Sigmoid colon (tissue), 7 donors: ENCODE results near the gene AK8. TPM values are rescaled to one million over a fixed set of nuclear protein-coding genes. Genes with fewer than 3 reads are reported as not detected.

ENCODE experiments used
- DNase-seq: peaks from one replicate; pipeline ENCODE4 v3.0.0-alpha.2; 2019
- H3K27ac ChIP-seq, 4 donors: fragments of 200-600 bp; sonication (generic); one replicate each; pipeline ENCODE4 v1.5.1; 2016 to 2019; ENCODE audit warnings: mild to moderate bottlenecking in 1 of 4
- H3K27me3 ChIP-seq, 3 donors: fragments of 200-600 bp; sonication (generic); one replicate each; pipeline ENCODE4 v1.5.1; 2019; ENCODE audit warnings: mild to moderate bottlenecking in 1 of 3
- H3K36me3 ChIP-seq, 4 donors: fragments of 200-600 bp; sonication (generic); one replicate each; pipeline ENCODE4 v1.5.1; 2016 to 2019
- H3K4me1 ChIP-seq, 4 donors: fragments of 200-600 bp; sonication (generic); one replicate each; pipeline ENCODE4 v1.5.1; 2017 to 2019
- H3K4me3 ChIP-seq, 4 donors: fragments of 200-600 bp; sonication (generic); one replicate each; pipeline ENCODE4 v1.5.1; 2017 to 2019; ENCODE audit warnings: mild to moderate bottlenecking in 2 of 4, moderate library complexity in 1 of 4
- H3K9me3 ChIP-seq, 4 donors: fragments of 200-600 bp in 3 of 4; sonication (generic) in 3 of 4; one replicate each; pipeline versions ENCODE4 v1.5.1 to v1.6.1; 2013 to 2019
- EP300 ChIP-seq, 4 donors: sonication (generic); formaldehyde crosslinking; IDR thresholded peaks; one replicate each; pipeline ENCODE4 v1.6.1; 2017; ENCODE audit warnings: antibody characterized with exemption in 4 of 4
- POLR2A ChIP-seq, 2 donors: fragments of 450-650 bp; IDR thresholded peaks; one replicate each; pipeline ENCODE4 v1.6.1; 2016; ENCODE audit warnings: antibody characterized with exemption in 2 of 2, mild to moderate bottlenecking in 2 of 2, moderate library complexity in 2 of 2
- POLR2AphosphoS5 ChIP-seq, 4 donors: sonication (generic); formaldehyde crosslinking; IDR thresholded peaks; one replicate each; pipeline ENCODE4 v1.6.1; 2017; ENCODE audit warnings: antibody characterized with exemption in 4 of 4
- WGBS, 2 donors: extraction: QIAGEN DNeasy Blood & Tissue Kit; methylation state at CpG; one replicate each; pipeline ENCODE4 v1.1.7; 2013; 5-methylcytosine and 5-hydroxymethylcytosine counted together
- intact Hi-C: fragments of 100-400 bp; cut with DNase I; formaldehyde crosslinking; loops from one replicate; pipeline ENCODE4 v1.15.1; 2023
- polyA plus RNA-seq, 3 donors: library from polyadenylated mRNA; stranded (reverse); fragments of 200-250 nt; gene quantifications; one replicate each; pipeline ENCODE4 v1.2.3, GENCODE V29; 2013
- total RNA-seq, 4 donors: library from RNA; depleted of rRNA; stranded (reverse); fragments of >200 nt; gene quantifications; one replicate each; pipeline ENCODE4 v1.1.0, GENCODE V29; 2016
- TF ChIP-seq, protein P1 (sequence below), 4 experiments: fragments of 450-650 bp in 3 of 4; fragments of 200-600 bp in 1 of 4; IDR thresholded peaks; one replicate each; pipeline ENCODE4 v1.5.1; 2016 to 2019; ENCODE audit warnings: antibody characterized with exemption in 4 of 4, mild to moderate bottlenecking in 3 of 4, moderate library complexity in 2 of 4
- donor health status: healthy with polysubstance abuse.
- donor health status: Bipolar disorder and iron deficiency.
- donor health status: healthy.

Gene AK8
- total and polyA plus RNA-seq, 7 donors: 0.25 to 1.2 (median 0.59) TPM; not detected in 3

- Histone ChIP-seq H3K4me1 (no peaks in the 10 kb centered on the region), H3K4me3 (no peak overlapping the region), H3K36me3 (no peaks in the 10 kb centered on the region), H3K27me3 (peaks cover 5 to 58% (median 38%) of the 10 kb centered on the region in 3 donors), H3K9me3 (no peaks in the 10 kb centered on the region), H3K27ac (no peak overlapping the region)
- TF ChIP-seq EP300 (IDR thresholded peaks at IDR 0.05): no peak
- no peak for TF ChIP-seq POLR2AphosphoS5 (IDR thresholded peaks at IDR 0.05)
- no peak for TF ChIP-seq POLR2A (IDR thresholded peaks at IDR 0.05)
- TF ChIP-seq, protein P1, sequence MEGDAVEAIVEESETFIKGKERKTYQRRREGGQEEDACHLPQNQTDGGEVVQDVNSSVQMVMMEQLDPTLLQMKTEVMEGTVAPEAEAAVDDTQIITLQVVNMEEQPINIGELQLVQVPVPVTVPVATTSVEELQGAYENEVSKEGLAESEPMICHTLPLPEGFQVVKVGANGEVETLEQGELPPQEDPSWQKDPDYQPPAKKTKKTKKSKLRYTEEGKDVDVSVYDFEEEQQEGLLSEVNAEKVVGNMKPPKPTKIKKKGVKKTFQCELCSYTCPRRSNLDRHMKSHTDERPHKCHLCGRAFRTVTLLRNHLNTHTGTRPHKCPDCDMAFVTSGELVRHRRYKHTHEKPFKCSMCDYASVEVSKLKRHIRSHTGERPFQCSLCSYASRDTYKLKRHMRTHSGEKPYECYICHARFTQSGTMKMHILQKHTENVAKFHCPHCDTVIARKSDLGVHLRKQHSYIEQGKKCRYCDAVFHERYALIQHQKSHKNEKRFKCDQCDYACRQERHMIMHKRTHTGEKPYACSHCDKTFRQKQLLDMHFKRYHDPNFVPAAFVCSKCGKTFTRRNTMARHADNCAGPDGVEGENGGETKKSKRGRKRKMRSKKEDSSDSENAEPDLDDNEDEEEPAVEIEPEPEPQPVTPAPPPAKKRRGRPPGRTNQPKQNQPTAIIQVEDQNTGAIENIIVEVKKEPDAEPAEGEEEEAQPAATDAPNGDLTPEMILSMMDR (IDR thresholded peaks at IDR 0.05): no peak
- DNase-seq: no peak
- intact Hi-C loops: no loop called here
- WGBS, 2 donors: 49 to 61% methylated on average over 13 of the region's 13 CpGs
These were observed 134.1 kb downstream of the AK8 start for GRCh38 chr9:132743931-132744479.

GRCh38 chr9:132742821-132743311 is 135.2 kb downstream of the AK8 start:
- WGBS, 2 donors: 61 to 75% methylated on average over 17 of the region's 17 CpGs
- Histone ChIP-seq H3K36me3 (no peaks in the 10 kb centered on the region), H3K4me3 (no peak overlapping the region), H3K27me3 (peaks cover 5 to 58% (median 38%) of the 10 kb centered on the region in 3 donors), H3K27ac (no peak overlapping the region), H3K4me1 (no peaks in the 10 kb centered on the region), H3K9me3 (no peaks in the 10 kb centered on the region)
- no peak for DNase-seq
- intact Hi-C loops: no loop called here
- TF ChIP-seq, protein P1 (IDR thresholded peaks at IDR 0.05): no peak
- TF ChIP-seq POLR2AphosphoS5 (IDR thresholded peaks at IDR 0.05) (no peak), EP300 (IDR thresholded peaks at IDR 0.05) (no peak), POLR2A (IDR thresholded peaks at IDR 0.05) (no peak)

DNA sequence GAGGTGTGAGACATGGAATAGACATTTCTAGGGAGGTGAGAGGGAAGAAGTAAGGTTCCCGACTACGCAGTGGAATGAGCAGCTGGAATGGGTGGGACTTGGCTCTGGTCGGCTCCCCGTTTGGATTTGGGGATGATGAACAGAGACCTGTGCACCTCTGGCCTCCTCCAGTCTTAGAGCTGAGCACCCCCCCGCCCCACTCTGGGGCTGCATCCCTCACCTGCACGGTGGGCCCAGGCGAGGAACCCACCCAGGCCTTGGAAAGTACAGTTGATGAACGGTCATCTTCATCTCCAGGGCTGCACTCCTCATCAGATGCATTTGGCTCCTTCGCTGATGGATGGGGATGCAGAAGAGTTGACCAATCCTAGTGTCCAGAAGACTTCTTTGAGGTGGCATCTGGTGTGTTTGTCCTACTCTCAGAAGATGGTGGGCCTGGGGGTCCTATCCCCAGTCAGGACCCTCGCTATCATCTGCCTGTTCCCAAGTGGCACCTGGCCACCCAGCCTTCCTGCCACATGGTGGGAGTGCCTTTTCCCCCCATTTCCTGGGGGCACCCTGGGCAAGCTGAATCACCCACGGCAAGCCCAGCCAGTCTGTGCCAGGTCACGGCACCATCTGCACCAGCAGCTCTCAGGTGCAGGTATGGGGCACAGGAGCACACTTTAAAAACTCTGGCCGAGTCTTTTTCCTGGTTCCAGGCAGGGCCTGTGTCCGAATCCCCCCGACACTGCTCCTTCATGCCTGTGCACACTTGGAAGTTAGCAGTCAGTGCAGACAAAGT is 137.4 kb downstream of the AK8 start:
- WGBS, 2 donors: 92% methylated on average over 15 of the region's 15 CpGs
- DNase-seq: peak; percentile 44
- Histone ChIP-seq H3K36me3 (no peaks in the 10 kb centered on the region), H3K9me3 (no peaks in the 10 kb centered on the region), H3K27ac (no peak overlapping the region), H3K4me3 (no peak overlapping the region), H3K4me1 (no peaks in the 10 kb centered on the region), H3K27me3 (peaks cover 5 to 58% (median 38%) of the 10 kb centered on the region in 3 donors)
- intact Hi-C loops: no loop called here
- no peak for TF ChIP-seq EP300 (IDR thresholded peaks at IDR 0.05)
- TF ChIP-seq POLR2A (IDR thresholded peaks at IDR 0.05): no peak
- no peak for TF ChIP-seq POLR2AphosphoS5 (IDR thresholded peaks at IDR 0.05)
- TF ChIP-seq, protein P1 (IDR thresholded peaks at IDR 0.05): no peak

GRCh38 chr9:132739710-132740310 is 138.3 kb downstream of the AK8 start:
- no peak overlapping the region for H3K27ac ChIP-seq

More at GRCh38 chr9:132739710-132740310, 138.3 kb downstream of the AK8 start:
- DNase-seq: peak; percentile 40
- Histone ChIP-seq H3K4me3 (no peak overlapping the region), H3K9me3 (no peaks in the 10 kb centered on the region), H3K36me3 (no peaks in the 10 kb centered on the region), H3K27me3 (peaks cover 5 to 49% (median 33%) of the 10 kb centered on the region in 3 donors), H3K4me1 (no peaks in the 10 kb centered on the region)
- TF ChIP-seq EP300 (IDR thresholded peaks at IDR 0.05) (no peak), POLR2AphosphoS5 (IDR thresholded peaks at IDR 0.05) (no peak), POLR2A (IDR thresholded peaks at IDR 0.05) (no peak)
- TF ChIP-seq, protein P1 (IDR thresholded peaks at IDR 0.05): no peak
- intact Hi-C loops: no loop called here
- 47 to 78% methylated on average over 9 of the region's 9 CpGs for WGBS, 2 donors
